Spinal cord (tissue), 10 donors: ENCODE data around the gene CRAT. TPM values are rescaled to one million over a fixed set of nuclear protein-coding genes. Genes with fewer than 3 reads are reported as not detected.

Experiments
- DNase-seq, 6 donors: peaks; one replicate each; pipeline versions ENCODE4 v3.0.0 to v3.0.0-alpha.2; 2013 to 2015; ENCODE audit warnings: low spot score in 6 of 6, low read depth in 4 of 6
- H3K27ac ChIP-seq: one replicate; pipeline ENCODE4 v1.5.1; 2013; ENCODE audit warnings: low read depth, low read length, control low read depth
- H3K27me3 ChIP-seq: one replicate; pipeline ENCODE4 v1.6.1; 2013; ENCODE audit warnings: low read length; ENCODE audit not compliant: control insufficient read depth, insufficient read depth
- H3K36me3 ChIP-seq: one replicate; pipeline ENCODE4 v1.6.1; 2013; ENCODE audit warnings: low read length; ENCODE audit not compliant: control insufficient read depth, insufficient read depth
- H3K4me1 ChIP-seq: one replicate; pipeline ENCODE4 v1.6.1; 2013; ENCODE audit warnings: low read length; ENCODE audit not compliant: control insufficient read depth, insufficient read depth
- H3K4me3 ChIP-seq: one replicate; pipeline ENCODE4 v1.5.1; 2013; ENCODE audit warnings: low read depth, low read length, control low read depth
- H3K9me3 ChIP-seq: one replicate; pipeline ENCODE4 v1.6.1; 2013; ENCODE audit warnings: low read length; ENCODE audit not compliant: control insufficient read depth, insufficient read depth
- WGBS: methylation state at CpG from one replicate; pipeline ENCODE4 v1.1.5; 2013; ENCODE audit warnings: missing lambda C conversion rate; ENCODE audit not compliant: insufficient coverage; 5-methylcytosine and 5-hydroxymethylcytosine counted together
- long read RNA-seq, 4 donors: transcript quantifications; one replicate each; lab custom pipeline, GENCODE V29; 2026
- polyA plus RNA-seq, 2 donors: library from polyadenylated mRNA; unstranded; fragments of 120-200 nt; gene quantifications; one replicate each; pipeline ENCODE4 v1.2.1, GENCODE V29; 2013; ENCODE audit not compliant: insufficient read length in 2 of 2
- total RNA-seq, 2 donors: library from RNA; depleted of rRNA in 1 of 2; stranded (reverse); fragments of 120-200 nt in 1 of 2; fragments of >200 nt in 1 of 2; gene quantifications; one replicate each; pipeline versions ENCODE4 v1.2.3 to v1.2.4, GENCODE V29; 2013 to 2014
- donor health status: healthy.

The CRAT gene
- total RNA-seq (10 to 100 TPM; 27.1 to 30.7 TPM), polyA plus RNA-seq (10 to 100 TPM; 65.9 to 68.7 TPM)
- long read RNA-seq, donor 1, transcript CRAT-201 (14 exons, 2,763 nt) = major isoform, 6 of 12 reads
- long read RNA-seq, donor 1, partial matches to known transcripts = 0 of 12 reads
- long read RNA-seq, donor 1, other reads (novel, unspliced or antisense) = 0 of 12 reads
- long read RNA-seq, donor 2, partial matches to known transcripts = 0 of 3 reads
- long read RNA-seq, donor 2, other reads (novel, unspliced or antisense) = 0 of 3 reads
- long read RNA-seq, donor 3, partial matches to known transcripts = 8 of 11 reads
- long read RNA-seq, donor 3, other reads (novel, unspliced or antisense) = 0 of 11 reads
- long read RNA-seq, donor 4, partial matches to known transcripts = 0 of 6 reads
- long read RNA-seq, donor 4, other reads (novel, unspliced or antisense) = 0 of 6 reads

DNA sequence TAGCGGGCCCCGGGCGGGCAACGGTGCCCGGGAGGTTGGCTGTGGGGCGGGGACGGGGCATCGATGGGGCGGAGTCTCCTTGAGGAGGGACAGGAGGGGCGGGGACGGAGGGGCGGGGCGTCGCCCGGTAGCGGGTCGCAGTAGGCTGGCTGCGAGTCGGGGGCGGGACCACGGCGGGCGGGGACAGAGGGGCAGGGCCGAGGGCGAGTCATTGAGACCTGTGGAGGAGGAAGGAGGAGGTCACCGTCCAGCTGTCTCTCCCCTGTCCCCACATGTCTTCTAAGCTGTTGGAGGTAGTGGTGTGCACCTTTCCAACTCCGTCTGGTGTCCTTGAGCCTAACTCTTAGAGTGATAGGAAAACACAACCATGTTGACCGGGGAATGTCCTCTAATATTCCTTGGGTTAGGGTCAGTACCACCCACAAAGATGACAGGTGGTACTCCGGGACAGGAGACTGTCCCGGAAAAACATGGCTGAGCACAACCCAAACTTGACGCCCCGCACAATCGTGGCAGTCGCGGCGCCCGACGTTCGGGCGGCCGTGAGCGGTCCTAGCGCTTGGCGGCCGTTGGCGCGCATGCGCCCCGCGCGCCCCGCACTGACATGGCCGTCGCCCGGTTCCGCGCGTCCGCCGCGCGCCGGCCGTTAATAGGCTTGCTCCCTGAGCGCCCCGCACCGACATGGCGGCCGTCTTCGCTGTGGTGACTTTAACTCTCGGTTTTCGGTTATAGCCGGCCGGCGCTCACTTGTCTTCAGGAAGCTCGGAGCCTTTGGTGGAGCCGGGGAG, at the start of gene CRAT, which contains the start of gene PTPA:
Gene CRAT, minus strand, starts transcription at position 54 of the 788 bp plus-strand sequence. CDS start 284 bp downstream, outside the sequence.
Gene PTPA, plus strand, starts transcription at position 676 of the 788 bp plus-strand sequence. CDS start 186 bp downstream, outside the sequence.
- Histone ChIP-seq H3K27ac (peak within 1 kb of the TSS; percentile 97), H3K9me3 (no peaks in the 10 kb centered on the region), H3K4me3 (peak within 1 kb of the TSS; percentile 77), H3K36me3 (peaks cover 29% of the 10 kb centered on the region), H3K27me3 (no peaks in the 10 kb centered on the region), H3K4me1 (peaks cover 41% of the 10 kb centered on the region)
- WGBS = under 1% methylated on average over 56 of the region's 77 CpGs
- peak; percentile 82 to 98 (median 86) for DNase-seq

DNA sequence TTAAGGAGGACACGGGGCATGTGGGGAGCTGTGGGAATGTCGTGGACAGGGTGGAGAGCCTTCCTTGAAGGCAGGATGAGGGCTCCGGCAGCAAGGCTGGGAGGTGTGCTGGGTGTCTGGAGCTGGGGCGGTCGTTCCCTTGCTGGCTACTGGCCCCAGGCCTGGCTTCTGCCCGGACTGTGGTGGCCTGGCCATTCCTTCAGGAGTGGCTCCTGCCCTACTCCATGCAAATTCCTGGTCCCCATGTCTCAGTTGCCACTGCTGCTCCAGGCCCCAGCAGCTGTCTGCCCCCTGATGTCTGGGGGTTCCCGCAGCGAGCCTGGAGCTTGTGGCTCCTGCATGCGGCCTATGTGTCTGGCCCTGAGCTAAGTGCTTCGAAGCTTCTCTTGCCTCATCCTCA, 45.6 kb upstream of the CRAT start:
- DNase-seq = no peak
- Histone ChIP-seq H3K27me3 (no peaks in the 10 kb centered on the region), H3K4me3 (no peak overlapping the region), H3K9me3 (no peaks in the 10 kb centered on the region), H3K27ac (no peak overlapping the region), H3K4me1 (no peaks in the 10 kb centered on the region), H3K36me3 (peaks cover 43% of the 10 kb centered on the region)
- 89% methylated on average over 10 of the region's 10 CpGs for WGBS

DNA sequence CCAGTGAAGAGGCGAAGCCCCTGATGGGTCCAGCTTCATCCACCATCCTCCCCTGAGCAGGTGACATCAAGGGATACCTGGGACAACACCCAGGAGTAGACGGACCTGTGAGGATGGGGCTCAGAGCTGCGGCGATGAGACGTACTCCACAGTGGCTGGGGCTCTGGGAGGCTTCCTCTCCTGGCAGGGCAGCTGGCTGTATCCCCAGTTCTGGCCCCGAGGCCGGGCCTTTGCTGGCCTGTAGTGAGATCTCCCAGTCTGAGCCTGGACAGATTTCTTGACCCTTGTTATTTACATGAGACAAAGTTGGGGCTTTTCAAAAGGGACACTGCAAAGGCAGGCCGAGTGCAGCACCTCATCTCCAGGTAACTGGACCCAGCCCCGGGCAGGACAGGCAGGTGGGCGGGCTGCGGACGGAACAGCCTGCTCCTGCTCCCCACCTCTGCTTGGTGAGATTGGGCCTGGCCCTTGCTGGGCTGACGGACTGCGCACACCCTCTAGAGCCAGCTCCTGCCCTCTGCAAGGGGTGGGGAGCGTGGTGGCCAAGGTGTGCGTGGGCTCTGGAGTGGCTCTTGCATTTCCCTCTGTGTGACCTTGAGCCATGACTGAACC, 44.4 kb upstream of the CRAT start:
- H3K27me3 ChIP-seq = no peaks in the 10 kb centered on the region
- H3K4me3 ChIP-seq = no peak overlapping the region
- H3K9me3 ChIP-seq = no peaks in the 10 kb centered on the region
- no peak overlapping the region for H3K27ac ChIP-seq
- DNase-seq = no peak
- WGBS = 95% methylated on average over 16 of the region's 16 CpGs
- no peaks in the 10 kb centered on the region for H3K4me1 ChIP-seq
- H3K36me3 ChIP-seq = peaks cover 55% of the 10 kb centered on the region

DNA sequence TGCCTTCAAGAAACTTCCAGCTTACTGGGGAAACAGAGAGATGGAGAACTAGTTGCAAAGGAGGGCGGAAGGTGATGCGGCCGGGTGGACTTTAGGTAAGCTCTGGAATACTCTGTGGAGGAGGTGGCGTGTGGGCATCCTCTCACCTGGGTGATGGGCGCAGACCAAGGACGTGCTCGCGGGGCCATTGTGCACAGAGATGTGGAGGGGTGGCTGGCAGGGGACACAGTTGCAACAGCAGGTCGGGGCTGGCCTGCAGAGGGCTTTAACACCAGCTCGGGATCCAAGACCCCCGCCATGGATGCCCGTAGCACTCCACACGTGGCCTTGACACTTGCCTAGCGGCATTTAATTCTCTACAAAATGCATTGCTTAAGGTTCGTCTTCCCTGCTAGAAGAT, 40.9 kb upstream of the CRAT start:
- Histone ChIP-seq H3K4me1 (peaks cover 13% of the 10 kb centered on the region), H3K27ac (no peak overlapping the region), H3K36me3 (peaks cover 86% of the 10 kb centered on the region), H3K27me3 (no peaks in the 10 kb centered on the region), H3K9me3 (no peaks in the 10 kb centered on the region), H3K4me3 (no peak overlapping the region)
- no peak for DNase-seq
- WGBS = 94% methylated on average over 15 of the region's 15 CpGs

DNA sequence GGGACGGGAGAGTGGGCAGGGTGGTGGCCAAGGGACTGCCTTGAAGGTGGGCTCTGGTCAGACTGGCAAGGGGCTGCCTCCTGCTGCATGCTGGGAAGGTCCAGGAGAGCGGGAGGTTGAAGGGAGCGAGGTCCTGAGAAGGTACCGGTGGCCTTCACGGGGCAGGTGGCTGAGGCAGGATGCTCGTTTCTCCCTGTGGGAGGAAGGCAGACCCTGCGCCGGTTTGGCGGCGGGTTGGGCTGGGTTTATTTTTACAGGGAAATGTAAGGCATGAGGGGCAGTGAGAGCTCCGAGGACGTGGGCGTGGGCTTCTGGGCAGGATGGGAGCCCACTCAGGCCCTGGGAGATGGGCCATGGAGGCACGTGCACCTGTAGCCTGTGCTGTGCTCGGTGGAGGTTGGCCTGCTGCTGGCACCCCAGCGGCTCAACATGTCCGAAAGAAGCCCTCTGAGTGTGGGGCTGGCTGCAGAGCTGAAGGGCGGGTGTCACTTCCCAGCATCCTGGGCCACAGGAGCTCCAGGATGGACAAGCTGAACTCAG, 40.1 kb upstream of the CRAT start:
- no peak overlapping the region for H3K4me3 ChIP-seq
- H3K4me1 ChIP-seq = peaks cover 20% of the 10 kb centered on the region
- H3K27me3 ChIP-seq = no peaks in the 10 kb centered on the region
- DNase-seq = no peak
- H3K9me3 ChIP-seq = no peaks in the 10 kb centered on the region
- no peak overlapping the region for H3K27ac ChIP-seq
- peaks cover 86% of the 10 kb centered on the region for H3K36me3 ChIP-seq
- 91% methylated on average over 18 of the region's 18 CpGs for WGBS

DNA sequence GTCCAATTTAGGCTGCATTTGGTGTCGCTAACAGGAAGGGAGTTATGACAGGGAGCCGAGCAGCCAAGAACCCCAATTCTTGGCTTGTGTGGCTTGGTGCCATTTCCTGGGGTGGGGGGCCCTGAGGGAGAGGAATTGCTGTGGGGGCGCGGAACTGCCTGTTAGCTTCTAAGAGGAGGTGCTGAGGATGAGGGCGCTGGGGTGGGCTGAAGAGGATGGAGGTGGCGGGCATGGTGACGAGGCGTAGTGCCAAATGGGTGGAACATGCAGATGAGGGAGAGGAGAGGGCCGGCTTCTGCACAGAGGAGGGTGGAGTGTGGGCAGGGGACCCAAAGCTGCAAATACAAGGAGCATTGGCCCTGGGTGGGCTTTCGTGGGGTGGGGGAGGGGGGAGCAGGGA, 39.5 kb upstream of the CRAT start:
- DNase-seq = no peak
- Histone ChIP-seq H3K27me3 (no peaks in the 10 kb centered on the region), H3K4me1 (peaks cover 27% of the 10 kb centered on the region), H3K4me3 (no peak overlapping the region), H3K36me3 (peaks cover 87% of the 10 kb centered on the region), H3K27ac (no peak overlapping the region), H3K9me3 (no peaks in the 10 kb centered on the region)
- 82% methylated on average over 10 of the region's 10 CpGs for WGBS

DNA sequence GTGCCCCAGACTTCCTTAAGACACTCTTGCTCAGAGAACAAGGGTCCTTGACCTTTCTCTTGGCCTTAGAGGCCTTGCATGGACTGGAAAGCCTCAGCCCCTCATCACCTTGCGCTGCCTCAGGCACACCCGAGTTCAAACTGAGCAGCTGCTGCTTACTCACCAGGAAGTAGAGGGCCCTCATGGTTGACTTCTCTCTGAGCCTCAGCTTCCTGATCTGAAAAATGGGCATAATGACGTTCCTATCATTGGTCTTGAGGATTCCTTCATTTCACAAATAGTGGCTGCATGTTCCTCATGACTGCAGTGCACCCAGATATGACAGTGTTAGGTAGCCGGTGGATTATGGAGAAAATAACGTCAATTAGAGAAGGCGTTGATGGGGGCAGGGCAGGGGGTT, 38.8 kb upstream of the CRAT start:
- Histone ChIP-seq H3K4me3 (no peak overlapping the region), H3K27ac (no peak overlapping the region), H3K36me3 (peaks cover 84% of the 10 kb centered on the region), H3K9me3 (no peaks in the 10 kb centered on the region), H3K27me3 (no peaks in the 10 kb centered on the region), H3K4me1 (peaks cover 28% of the 10 kb centered on the region)
- DNase-seq = no peak
- 96% methylated on average over 5 of the region's 6 CpGs for WGBS

DNA sequence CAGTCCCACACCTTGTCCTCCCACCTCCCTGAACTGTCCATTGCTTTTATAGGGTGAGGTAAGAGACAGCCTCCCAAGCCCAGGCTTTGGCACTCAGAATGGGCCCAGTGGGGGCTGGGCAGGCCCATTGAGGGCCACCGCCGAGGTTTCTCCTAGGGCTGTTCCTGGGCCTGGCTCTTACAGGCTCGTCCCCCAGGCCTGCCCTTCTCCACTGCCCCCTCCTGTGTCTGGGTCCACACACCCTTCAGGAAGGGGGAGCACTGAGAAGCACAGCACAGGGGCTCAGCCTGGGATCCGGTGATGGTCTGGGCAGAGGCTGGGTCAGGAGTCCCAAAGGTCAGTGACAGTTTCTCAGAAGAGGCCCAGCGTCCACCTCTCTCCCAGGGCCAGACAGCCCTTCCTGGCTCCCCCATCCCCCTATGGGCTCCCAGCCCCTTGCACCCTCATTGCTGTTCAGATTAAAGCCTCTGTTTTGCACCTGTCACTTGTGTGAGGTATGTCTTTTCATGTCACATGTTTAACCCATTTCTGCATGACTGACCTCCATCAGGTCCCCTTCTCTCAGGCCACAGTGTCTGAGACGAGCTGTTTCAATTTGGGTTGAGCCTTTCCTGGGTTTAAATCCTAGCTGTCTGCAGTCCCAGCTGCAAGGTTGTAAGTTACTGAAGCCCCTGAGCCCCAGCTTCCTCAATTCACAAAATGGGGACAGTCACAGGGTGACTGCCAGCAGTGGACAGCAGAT, 38.0 kb upstream of the CRAT start:
- no peak for DNase-seq
- Histone ChIP-seq H3K27ac (no peak overlapping the region), H3K36me3 (peaks cover 90% of the 10 kb centered on the region), H3K9me3 (no peaks in the 10 kb centered on the region), H3K4me1 (peaks cover 33% of the 10 kb centered on the region), H3K27me3 (no peaks in the 10 kb centered on the region), H3K4me3 (no peak overlapping the region)
- 75% methylated on average over 4 of the region's 6 CpGs for WGBS
